Fibroblast of mammary gland (primary cell): ENCODE data around the gene TTC39A.

Source experiments
- DNase-seq: peaks from one replicate; pipeline ENCODE4 v3.0.0-alpha.2; 2010; ENCODE audit warnings: low read depth
- H3K4me3 ChIP-seq: 2 replicates; pipeline ENCODE4 v1.5.1; 2011; ENCODE audit warnings: low read depth, mild to moderate bottlenecking, low read length, moderate library complexity; ENCODE audit not compliant: control insufficient read depth
- CTCF ChIP-seq: conservative IDR thresholded peaks from 2 replicates; pipeline ENCODE4 v1.5.1; 2011; ENCODE audit warnings: low read depth, low read length, inconsistent platforms; ENCODE audit not compliant: control insufficient read depth, insufficient read depth

The TTC39A gene

GRCh38 chr1:51296383-51297357 lies 33.7 kb downstream of the TTC39A start:
- H3K4me3 ChIP-seq = peak overlapping the region; percentile 39
- TF ChIP-seq CTCF = peak; percentile 95
- peak; percentile 70 for DNase-seq

DNA sequence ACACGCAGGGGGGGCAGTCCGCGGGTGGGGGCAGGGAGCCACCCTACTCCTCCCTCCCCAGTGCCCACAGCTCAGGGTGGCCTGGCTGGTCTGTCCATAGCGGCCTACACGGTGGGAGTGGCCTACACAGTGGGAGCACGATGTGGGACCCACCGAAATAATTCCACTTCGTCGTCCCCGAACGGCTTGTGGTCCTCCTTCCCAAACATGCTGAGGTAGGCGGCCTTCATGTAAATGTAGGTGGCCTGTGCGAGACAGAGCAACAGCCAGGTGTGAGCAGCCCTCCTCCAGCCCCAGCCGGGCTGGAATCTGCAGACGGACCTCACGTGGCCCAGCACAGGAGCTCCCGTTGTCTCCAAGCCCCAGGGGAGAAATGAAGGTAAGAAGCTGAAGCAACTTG lies 34.4 kb downstream of the TTC39A start:
- no peak for TF ChIP-seq CTCF
- no peak for DNase-seq
- H3K4me3 ChIP-seq = no peak overlapping the region

DNA sequence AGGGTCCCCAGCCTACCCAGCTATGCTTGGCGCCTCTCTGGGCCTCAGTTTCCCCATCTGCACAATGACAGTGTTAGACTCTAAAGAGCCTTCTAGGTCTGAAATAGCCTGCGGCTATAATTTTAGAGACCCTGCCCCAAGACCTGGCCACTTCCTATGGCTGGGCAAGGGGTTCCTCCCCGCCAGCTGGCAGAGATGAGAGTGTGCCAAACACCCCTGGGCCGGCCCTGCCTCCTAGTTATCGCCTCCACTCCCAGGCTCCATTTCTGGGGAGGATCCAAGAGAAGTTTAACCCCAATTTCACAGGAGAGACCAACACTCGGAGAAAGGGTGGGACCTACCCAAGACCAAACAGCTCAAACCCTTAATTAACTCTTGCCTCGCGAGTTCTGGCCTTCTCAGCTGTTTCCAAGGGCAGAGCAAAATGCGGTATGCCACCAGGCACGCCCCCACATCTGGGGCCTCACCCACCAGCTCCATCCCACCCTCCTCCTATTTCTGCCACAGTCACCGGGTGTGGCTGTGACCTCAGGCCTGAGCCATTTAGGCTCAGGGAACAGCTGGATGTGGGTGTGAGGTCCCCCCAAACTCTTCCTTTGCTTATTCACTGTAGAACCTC lies 35.7 kb downstream of the TTC39A start:
- H3K4me3 ChIP-seq = no peak overlapping the region
- no peak for DNase-seq
- no peak for TF ChIP-seq CTCF

DNA sequence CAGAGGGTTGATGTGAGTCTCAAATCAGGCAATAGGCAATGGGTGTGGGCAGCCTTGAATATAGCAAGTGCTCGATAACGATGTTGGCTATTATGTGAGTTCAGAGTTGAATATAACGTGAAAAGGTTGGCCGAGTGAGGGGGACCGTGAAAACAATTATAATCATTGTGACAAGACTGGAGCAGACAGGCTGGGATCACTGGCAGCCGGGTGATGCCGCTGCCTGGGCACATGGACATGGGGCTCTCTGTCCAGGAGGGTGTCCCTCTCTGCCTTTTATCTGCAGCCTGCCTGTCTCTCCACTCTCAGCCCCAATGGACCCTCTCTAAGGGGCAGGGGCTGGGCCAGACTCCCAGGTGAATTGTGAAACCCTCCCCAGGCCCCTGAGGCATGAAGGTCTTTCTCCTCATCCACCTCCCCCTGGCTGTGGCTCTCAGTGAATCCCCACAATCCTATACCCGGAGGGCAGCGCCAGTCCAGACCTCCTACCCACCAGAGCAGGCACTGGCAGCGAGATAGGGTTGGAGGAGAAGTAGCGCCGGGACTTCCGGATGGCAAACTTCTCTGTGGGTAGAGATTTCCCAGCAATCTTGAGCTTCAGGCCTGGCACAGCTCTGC lies 36.4 kb downstream of the TTC39A start:
- no peak for DNase-seq
- no peak for TF ChIP-seq CTCF
- no peak overlapping the region for H3K4me3 ChIP-seq

- TF ChIP-seq CTCF = no peak
- DNase-seq = no peak
- no peak overlapping the region for H3K4me3 ChIP-seq
Observed at GRCh38 chr1:51290489-51290847, 39.9 kb downstream of the TTC39A start.

- no peak for DNase-seq
- H3K4me3 ChIP-seq = no peak overlapping the region
- TF ChIP-seq CTCF = no peak
Observed at GRCh38 chr1:51289676-51290488, 40.5 kb downstream of the TTC39A start.
